Small intestine (tissue), 7 donors: ENCODE data around the gene NDUFB6. TPM values are rescaled to one million over a fixed set of nuclear protein-coding genes. Genes with fewer than 3 reads are reported as not detected.
"Not testable (repeated sequence)": the region's sequence is repeated elsewhere in the genome, so short reads cannot be mapped to it uniquely, and the experiment has no call there.

Experiments
- DNase-seq, 2 donors: peaks; one replicate each; pipeline versions ENCODE4 v3.0.0 to v3.0.0-alpha.2; 2013
- FAIRE-seq: peaks from 2 replicates; lab custom pipeline; 2012; peaks lifted over from hg19 to GRCh38; lab: Jason Lieb, UNC
- H3K27ac ChIP-seq, 3 donors: one replicate each; pipeline ENCODE4 v1.5.1; 2013; ENCODE audit warnings: low read length in 2 of 3, mild to moderate bottlenecking in 2 of 3, control low read depth in 1 of 3, inconsistent platforms in 1 of 3, low read depth in 1 of 3, moderate library complexity in 1 of 3
- H3K27me3 ChIP-seq, 3 donors: one replicate each; pipeline ENCODE4 v1.6.1; 2013; ENCODE audit warnings: low read length in 3 of 3, inconsistent platforms in 1 of 3; ENCODE audit not compliant: control insufficient read depth in 3 of 3, insufficient read depth in 3 of 3
- H3K36me3 ChIP-seq, 3 donors: one replicate each; pipeline ENCODE4 v1.6.1; 2013; ENCODE audit warnings: low read length in 3 of 3, inconsistent platforms in 1 of 3, low read depth in 1 of 3, mild to moderate bottlenecking in 1 of 3, moderate library complexity in 1 of 3; ENCODE audit not compliant: control insufficient read depth in 3 of 3, insufficient read depth in 2 of 3
- H3K4me1 ChIP-seq, 3 donors: one replicate each; pipeline ENCODE4 v1.6.1; 2013; ENCODE audit warnings: low read length in 2 of 3, inconsistent platforms in 1 of 3, low read depth in 1 of 3, mild to moderate bottlenecking in 1 of 3, moderate library complexity in 1 of 3; ENCODE audit not compliant: control insufficient read depth in 3 of 3, insufficient read depth in 2 of 3
- H3K4me3 ChIP-seq, 3 donors: one replicate each; pipeline ENCODE4 v1.5.1; 2013; ENCODE audit warnings: low read length in 3 of 3, control low read depth in 1 of 3, inconsistent platforms in 1 of 3, low read depth in 1 of 3, mild to moderate bottlenecking in 1 of 3, moderate library complexity in 1 of 3
- H3K9me3 ChIP-seq, 2 donors: one replicate each; pipeline ENCODE4 v1.6.1; 2013; ENCODE audit warnings: low read depth in 1 of 2, low read length in 1 of 2; ENCODE audit not compliant: control insufficient read depth in 2 of 2, insufficient read depth in 1 of 2
- WGBS, 3 donors: extraction: QIAGEN DNeasy Blood & Tissue Kit; methylation state at CpG; one replicate each; pipeline ENCODE4 v1.1.7; 2013; 5-methylcytosine and 5-hydroxymethylcytosine counted together
- polyA plus RNA-seq, 4 donors: library from polyadenylated mRNA; stranded (reverse) in 3 of 4; unstranded in 1 of 4; fragments of 200-250 nt in 3 of 4; fragments of 120-200 nt in 1 of 4; gene quantifications; one replicate each; pipeline versions ENCODE4 v1.2.1 to v1.2.3, GENCODE V29; 2013
- donor health status: healthy with polysubstance abuse.
- donor health status: control.
- donor health status: control.
- donor health status: Bipolar disorder and iron deficiency.
- donor health status: healthy.

Gene NDUFB6
- polyA plus RNA-seq, 4 donors, result 46.6 to 78.7 (median 61.9) TPM

DNA sequence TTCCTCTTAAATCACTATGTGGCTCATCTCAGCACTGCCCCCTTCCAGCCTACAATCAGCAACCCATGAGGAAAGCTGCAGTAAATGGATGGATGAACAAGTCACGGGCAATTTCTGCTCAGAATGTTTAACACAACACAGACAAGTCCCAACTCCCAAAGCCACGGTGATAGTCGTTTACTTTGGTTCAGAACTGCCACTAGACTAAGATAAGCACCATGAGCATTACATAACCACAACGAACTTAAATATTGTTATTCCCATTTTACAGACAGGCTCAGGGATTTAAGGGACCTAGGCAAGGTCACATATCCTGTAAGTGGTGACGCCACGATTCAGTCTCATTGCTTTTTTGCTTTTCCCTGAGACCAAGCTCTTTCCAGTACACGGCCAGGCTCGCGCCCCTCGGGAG lies 22.8 kb downstream of the NDUFB6 start:
- Histone ChIP-seq H3K9me3 (no peaks in the 10 kb centered on the region), H3K4me1 (peaks cover 0 to 18% (median 3%) of the 10 kb centered on the region in 3 donors), H3K27me3 (no peaks in the 10 kb centered on the region), H3K4me3 (peak overlapping the region; percentile 53 to 74 (median 58)), H3K27ac (peak overlapping the region; percentile 38 to 94 (median 85)), H3K36me3 (peaks cover 0 to 17% (median 0%) of the 10 kb centered on the region in 3 donors)
- no peak for FAIRE-seq
- peak in 1 of 2 donors; percentile 10 for DNase-seq
- WGBS, 3 donors, result 2 to 4% (median 3%) methylated on average over 10 of the region's 10 CpGs

- 97 to 99% (median 98%) methylated on average over 20 of the region's 20 CpGs for WGBS, 3 donors
These were observed 24.7 kb downstream of the NDUFB6 start for GRCh38 chr9:32548213-32548612.

DNA sequence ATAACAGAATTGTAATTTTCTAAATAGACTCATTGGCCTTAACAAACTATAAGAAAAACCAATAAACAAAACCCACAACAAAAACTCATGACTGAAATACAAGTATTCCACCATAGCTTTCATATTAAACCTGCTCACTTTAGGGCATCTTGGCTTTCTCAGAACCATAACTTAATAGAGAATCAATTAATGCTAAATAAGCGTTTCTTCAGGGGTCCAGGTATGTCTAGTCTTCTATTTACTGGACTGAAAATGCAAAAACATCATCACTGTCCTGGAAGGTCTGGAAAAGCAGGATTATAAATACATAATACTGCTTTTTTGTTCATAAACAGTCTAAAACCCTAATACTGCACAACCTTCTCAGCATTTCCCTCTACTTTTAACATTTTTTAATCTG lies 27.1 kb downstream of the NDUFB6 start:
- Histone ChIP-seq H3K27me3 (no peaks in the 10 kb centered on the region), H3K9me3 (no peaks in the 10 kb centered on the region), H3K27ac (no peak overlapping the region), H3K4me1 (peaks cover 0 to 4% (median 3%) of the 10 kb centered on the region in 3 donors), H3K4me3 (no peak overlapping the region), H3K36me3 (peaks cover 7 to 17% (median 10%) of the 10 kb centered on the region in 3 donors)
- DNase-seq (no peak), FAIRE-seq (no peak)
- WGBS, 3 donors, result 88 to 100% (median 96%) methylated on average over 1 of the region's 1 CpG

More at GRCh38 chr9:32548213-32548612, 24.7 kb downstream of the NDUFB6 start:
- not testable (repeated sequence) for H3K4me3 ChIP-seq, H3K4me1 ChIP-seq, FAIRE-seq, H3K27ac ChIP-seq, H3K27me3 ChIP-seq, DNase-seq, H3K9me3 ChIP-seq
- H3K36me3 ChIP-seq, result peaks cover under 1 to 17% (median 4%) of the 10 kb centered on the region in 3 donors

DNA sequence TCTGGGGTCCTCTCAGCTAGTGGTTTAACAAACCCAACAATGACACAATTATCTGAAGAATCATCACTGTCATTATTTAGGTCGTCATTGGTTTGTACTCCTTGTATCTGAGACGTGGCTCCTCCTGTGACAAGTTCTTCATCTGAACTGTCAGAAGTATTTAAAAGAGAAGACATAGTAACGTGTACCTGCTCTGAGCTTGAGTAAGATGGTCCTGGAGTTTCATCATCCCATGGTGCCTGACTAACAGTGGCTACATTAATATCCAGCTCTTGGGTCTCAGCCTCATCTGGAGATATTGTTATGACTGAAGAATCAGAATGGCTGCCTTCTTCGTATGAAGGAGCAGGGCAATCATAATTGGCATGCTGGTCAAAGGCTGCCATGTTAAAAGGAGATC lies 29.9 kb downstream of the NDUFB6 start:
- WGBS, 3 donors, result 90 to 93% (median 91%) methylated on average over 4 of the region's 4 CpGs
- Histone ChIP-seq H3K36me3 (peaks cover 7 to 16% (median 10%) of the 10 kb centered on the region in 3 donors), H3K4me3 (no peak overlapping the region), H3K27ac (no peak overlapping the region), H3K9me3 (no peaks in the 10 kb centered on the region), H3K27me3 (no peaks in the 10 kb centered on the region), H3K4me1 (no peaks in the 10 kb centered on the region)
- no peak for DNase-seq
- FAIRE-seq, result no peak

DNA sequence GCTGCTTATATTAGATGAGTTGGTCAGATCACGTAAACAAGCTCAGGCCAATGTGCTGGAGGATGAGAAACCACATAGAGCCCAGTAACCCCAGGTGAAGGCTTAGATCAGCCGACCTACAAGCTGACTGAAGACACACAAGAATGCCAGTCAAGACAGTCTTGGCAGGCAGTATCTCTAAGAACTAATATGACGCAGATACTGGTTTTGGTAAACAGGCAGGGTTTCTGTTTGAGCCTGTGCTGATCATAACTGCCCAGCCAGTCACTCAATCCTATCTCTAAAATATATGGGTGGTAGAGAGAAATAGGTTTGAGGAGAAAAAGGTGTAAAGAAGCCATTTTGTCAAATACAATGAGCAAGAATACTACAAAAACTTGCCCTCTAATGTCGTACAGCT lies 39.1 kb downstream of the NDUFB6 start:
- DNase-seq, result no peak
- Histone ChIP-seq H3K4me3 (no peak overlapping the region), H3K27me3 (no peaks in the 10 kb centered on the region), H3K27ac (no peak overlapping the region), H3K4me1 (no peaks in the 10 kb centered on the region), H3K9me3 (peaks cover 0 to 2% of the 10 kb centered on the region in 2 donors), H3K36me3 (peaks cover 0 to 8% (median 0%) of the 10 kb centered on the region in 3 donors)
- FAIRE-seq, result no peak
- 95 to 99% (median 98%) methylated on average over 4 of the region's 4 CpGs for WGBS, 3 donors

GRCh38 chr9:32533336-32533735 lies 39.6 kb downstream of the NDUFB6 start:
- Histone ChIP-seq H3K27ac (no peak overlapping the region), H3K4me1 (no peaks in the 10 kb centered on the region), H3K9me3 (peaks cover 0 to 2% of the 10 kb centered on the region in 2 donors), H3K36me3 (peaks cover 0 to 5% (median 0%) of the 10 kb centered on the region in 3 donors), H3K4me3 (no peak overlapping the region), H3K27me3 (no peaks in the 10 kb centered on the region)
- WGBS, 3 donors, result 95 to 97% (median 96%) methylated on average over 6 of the region's 6 CpGs
- FAIRE-seq, result no peak
- no peak for DNase-seq

- H3K4me3 ChIP-seq, result peak overlapping the region in 2 of 3 donors; percentile 54 to 61
- H3K27ac ChIP-seq, result peak overlapping the region; percentile 64 to 88 (median 83)
- peaks cover 0 to 3% (median 0%) of the 10 kb centered on the region in 3 donors for H3K36me3 ChIP-seq
- peaks cover 0 to 2% of the 10 kb centered on the region in 2 donors for H3K9me3 ChIP-seq
- DNase-seq, result no peak
- H3K27me3 ChIP-seq, result no peaks in the 10 kb centered on the region
- WGBS, 3 donors, result 11 to 21% (median 17%) methylated on average over 2 of the region's 2 CpGs
- H3K4me1 ChIP-seq, result peaks cover 8 to 12% (median 10%) of the 10 kb centered on the region in 3 donors
- no peak for FAIRE-seq
These were observed 46.3 kb downstream of the NDUFB6 start for GRCh38 chr9:32526707-32527048.

- no peaks in the 10 kb centered on the region for H3K9me3 ChIP-seq
- no peak for FAIRE-seq
These were observed 46.8 kb downstream of the NDUFB6 start, which contains the start of gene RIGI for GRCh38 chr9:32526041-32526706. RIGI (minus strand) TSS chr9:32526196; CDS start chr9:32526166, 30 bp downstream.

More at GRCh38 chr9:32526041-32526706, 46.8 kb downstream of the NDUFB6 start, which contains the start of gene RIGI:
- Histone ChIP-seq H3K36me3 (peaks cover 0 to 3% (median 0%) of the 10 kb centered on the region in 3 donors), H3K27ac (peak within 1 kb of the TSS; percentile 64 to 88 (median 83)), H3K27me3 (no peaks in the 10 kb centered on the region), H3K4me3 (peak within 1 kb of the TSS; percentile 54 to 71 (median 61)), H3K4me1 (peaks cover 8 to 12% (median 10%) of the 10 kb centered on the region in 3 donors)
- 0% methylated on average over 37 of the region's 37 CpGs for WGBS, 3 donors
- peak; percentile 93 to 96 for DNase-seq
